Measurements from ENCODE around the gene ATP5ME. TPM values are rescaled to one million over a fixed set of nuclear protein-coding genes. Genes with fewer than 3 reads are reported as not detected.

Gene ATP5ME
- total RNA-seq, 1 donor from 2014 or later: 255 TPM

GRCh38 chr4:689723-690122 lies 15.6 kb upstream of the ATP5ME start:
- Histone ChIP-seq H3K4me1 (ENCODE audit: insufficient read depth, low read length) (peaks cover 25% of the 10 kb centered on the region), H4K20me1 (ENCODE audit: insufficient read depth, low read length) (no peaks in the 10 kb centered on the region), H3K4me3 (ENCODE audit: insufficient read depth, low read depth, low read length) (no peak overlapping the region), H3K9me3 (ENCODE audit: insufficient read depth, low read depth, low read length) (no peaks in the 10 kb centered on the region), H3K79me2 (ENCODE audit: insufficient read depth, low read length) (no peaks in the 10 kb centered on the region), H2AFZ (ENCODE audit: low read depth, low read length) (no peak overlapping the region), H3K4me2 (ENCODE audit: low read length) (peak overlapping the region; percentile 76), H3K27me3 (ENCODE audit: insufficient read depth, low read length) (peaks cover 3% of the 10 kb centered on the region), H3K27ac (ENCODE audit: low read depth, low read length) (no peak overlapping the region), H3K9ac (ENCODE audit: low read length) (no peak overlapping the region), H3K36me3 (ENCODE audit: insufficient read depth, low read length) (no peaks in the 10 kb centered on the region)
- peaks cover 8% of the 10 kb centered on the region for H3K27me3 Mint-ChIP-seq (ENCODE audit: low read depth, unreplicated experiment)
- H3K36me3 Mint-ChIP-seq (ENCODE audit: low read depth, unreplicated experiment): peaks cover 4% of the 10 kb centered on the region
- no peak for TF ChIP-seq EZH2 (IDR thresholded peaks at IDR 0.05; ENCODE audit: insufficient read depth, low read length)
- no peak for TF ChIP-seq CTCF (IDR thresholded peaks at IDR 0.05; ENCODE audit: insufficient read depth, low read depth, low read length)
- DNase-seq (ENCODE audit: low read depth): no peak
- peaks cover 17% of the 10 kb centered on the region for H3K4me1 Mint-ChIP-seq (ENCODE audit: low read depth, unreplicated experiment)
- H3K4me3 Mint-ChIP-seq (ENCODE audit: unreplicated experiment): no peak overlapping the region
- FAIRE-seq: no peak
- H3K9me3 Mint-ChIP-seq (ENCODE audit: unreplicated experiment): no peaks in the 10 kb centered on the region
- H3K27ac Mint-ChIP-seq (ENCODE audit: unreplicated experiment): no peak overlapping the region

- Histone ChIP-seq H3K36me3 (ENCODE audit: insufficient read depth, low read length) (no peaks in the 10 kb centered on the region), H3K4me2 (ENCODE audit: low read length) (peak within 1 kb of the TSS; percentile 76), H3K9me3 (ENCODE audit: insufficient read depth, low read depth, low read length) (no peaks in the 10 kb centered on the region), H2AFZ (ENCODE audit: low read depth, low read length) (peak within 1 kb of the TSS; percentile 47), H3K27ac (ENCODE audit: low read depth, low read length) (peak within 1 kb of the TSS; percentile 60), H3K79me2 (ENCODE audit: insufficient read depth, low read length) (no peaks in the 10 kb centered on the region), H3K27me3 (ENCODE audit: insufficient read depth, low read length) (peaks cover 3% of the 10 kb centered on the region), H3K4me3 (ENCODE audit: insufficient read depth, low read depth, low read length) (peak within 1 kb of the TSS; percentile 17), H3K9ac (ENCODE audit: low read length) (peak within 1 kb of the TSS; percentile 53), H4K20me1 (ENCODE audit: insufficient read depth, low read length) (no peaks in the 10 kb centered on the region), H3K4me1 (ENCODE audit: insufficient read depth, low read length) (peaks cover 25% of the 10 kb centered on the region)
- Mint-ChIP-seq H3K27me3 (ENCODE audit: low read depth, unreplicated experiment) (peaks cover 8% of the 10 kb centered on the region), H3K27ac (ENCODE audit: unreplicated experiment) (peak within 1 kb of the TSS; percentile 97), H3K9me3 (ENCODE audit: unreplicated experiment) (no peaks in the 10 kb centered on the region), H3K36me3 (ENCODE audit: low read depth, unreplicated experiment) (peaks cover 4% of the 10 kb centered on the region), H3K4me1 (ENCODE audit: low read depth, unreplicated experiment) (peaks cover 17% of the 10 kb centered on the region), H3K4me3 (ENCODE audit: unreplicated experiment) (peak within 1 kb of the TSS; percentile 68)
- no peak for DNase-seq (ENCODE audit: low read depth)
- FAIRE-seq: no peak
- no peak for TF ChIP-seq CTCF (IDR thresholded peaks at IDR 0.05; ENCODE audit: insufficient read depth, low read depth, low read length)
- no peak for TF ChIP-seq EZH2 (IDR thresholded peaks at IDR 0.05; ENCODE audit: insufficient read depth, low read length)
Observed at GRCh38 chr4:688854-689681, 15.0 kb upstream of the ATP5ME start, which contains the start of gene SLC49A3. Gene SLC49A3 (minus strand): TSS chr4:689151. CDS start chr4:689127, 24 bp downstream.

Data from astrocyte (in vitro differentiated cells and primary cell).